Left lung (tissue), 10 donors: ENCODE data around the gene GARRE1. TPM values are rescaled to one million over a fixed set of nuclear protein-coding genes. Genes with fewer than 3 reads are reported as not detected.
A peak's percentile ranks its signal among the peaks of the same experiment; 100 is the strongest.

Experiments
- ATAC-seq: fragments of 200-7000 bp; cut with Tn5 transposase; one replicate; pipeline ENCODE4 v1.9.1; 2020; ENCODE audit warnings: moderate library complexity
- DNase-seq, 4 donors: peaks; one replicate each; pipeline ENCODE4 v3.0.0-alpha.2; 2013 to 2020
- H3K27ac ChIP-seq, 2 donors: fragments of 200-600 bp; sonication (generic) in 1 of 2; one replicate each; pipeline versions ENCODE4 v1.5.0 to v1.8.0; 2020 to 2021
- H3K27me3 ChIP-seq, 2 donors: fragments of 200-600 bp; sonication (generic) in 1 of 2; one replicate each; pipeline versions ENCODE4 v1.5.0 to v1.8.0; 2020 to 2021
- H3K36me3 ChIP-seq, 2 donors: fragments of 200-600 bp; sonication (generic) in 1 of 2; one replicate each; pipeline versions ENCODE4 v1.5.0 to v1.8.0; 2020 to 2021
- H3K4me1 ChIP-seq, 2 donors: fragments of 200-600 bp; one replicate each; pipeline ENCODE4 v1.8.0; 2021
- H3K4me3 ChIP-seq, 2 donors: fragments of 200-600 bp; sonication (generic) in 1 of 2; one replicate each; pipeline versions ENCODE4 v1.5.0 to v1.8.0; 2020 to 2021; ENCODE audit warnings: mild to moderate bottlenecking in 1 of 2
- H3K9me3 ChIP-seq, 2 donors: fragments of 200-600 bp; sonication (generic) in 1 of 2; one replicate each; pipeline versions ENCODE4 v1.5.0 to v1.8.0; 2020 to 2021
- CTCF ChIP-seq, 2 donors: fragments of 200-600 bp; sonication (generic) in 1 of 2; IDR thresholded peaks; one replicate each; pipeline versions ENCODE4 v1.5.0 to v1.8.0; 2021; ENCODE audit warnings: antibody characterized with exemption in 2 of 2
- intact Hi-C, 2 donors: fragments of 100-400 bp; cut with DNase I; formaldehyde crosslinking; loops; one replicate each; pipeline versions ENCODE4 v1.11.2 to v1.14.2; 2022
- polyA plus RNA-seq, 6 donors: library from polyadenylated mRNA; unstranded; fragments of 120-200 nt; gene quantifications; one replicate each; pipeline ENCODE4 v1.2.1, GENCODE V29; 2013; ENCODE audit not compliant: insufficient read length in 6 of 6
- total RNA-seq, 2 donors: library from RNA; stranded (reverse); fragmentation: NEBNext Ultra II Directional; extraction: Animal tissue kit (Norgen Biotek cat#: 25700); gene quantifications; one replicate each; pipeline ENCODE4 v1.2.1, GENCODE V29; 2021
- donor health status: DM: no; HTN: yes; CAD: no.
- donor health status: DM: no; HTN: no; CAD: no.

GARRE1 gene
- total and polyA plus RNA-seq, 8 donors = 26.2 to 45.2 (median 36.4) TPM

DNA sequence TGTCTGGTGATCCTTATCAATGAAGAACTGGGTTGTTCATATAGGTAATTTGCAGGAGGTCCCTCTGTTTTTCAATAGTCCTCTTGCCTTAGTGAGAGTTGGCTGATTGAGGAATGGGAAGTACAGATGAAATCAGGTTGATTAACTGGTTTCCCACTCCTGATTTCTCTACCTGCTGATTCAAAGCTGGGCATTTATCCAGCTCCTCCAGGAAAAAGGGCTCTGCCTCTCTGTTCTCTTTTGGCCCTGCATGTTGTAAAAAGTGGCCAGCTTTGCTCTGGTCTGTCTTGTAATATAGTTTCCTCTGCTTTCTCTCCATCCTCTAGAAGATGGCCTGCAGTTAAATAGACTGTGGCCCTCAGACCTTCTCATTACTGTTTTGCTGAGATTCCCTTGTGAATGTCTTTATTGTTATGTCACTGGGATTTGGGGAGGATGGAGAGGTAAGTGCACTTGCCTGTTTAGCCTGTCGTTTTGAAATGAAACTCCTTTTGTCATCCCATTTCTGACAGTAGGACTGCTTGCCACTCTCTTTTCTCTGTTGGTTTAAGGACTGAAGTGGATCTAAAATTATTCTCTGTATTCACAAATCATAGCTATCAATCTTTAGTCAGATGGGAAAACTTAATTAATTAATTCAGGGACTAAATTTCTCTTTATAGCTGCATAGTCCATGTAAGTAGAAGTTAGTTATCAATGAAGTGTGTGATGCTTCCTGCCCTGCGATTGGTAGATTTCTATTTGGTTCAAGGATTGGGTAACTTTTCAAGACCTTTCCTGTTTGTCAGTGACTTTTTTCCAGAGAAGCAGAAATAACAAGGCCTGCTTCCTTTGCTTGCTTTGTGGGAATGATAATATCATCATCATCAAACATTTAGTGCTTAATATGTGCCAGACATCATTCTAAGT is 28.5 kb downstream of the GARRE1 start:
- no peak overlapping the region for H3K4me3 ChIP-seq
- peaks cover 9% of the 10 kb centered on the region in 2 donors for H3K4me1 ChIP-seq
- no peaks in the 10 kb centered on the region for H3K9me3 ChIP-seq
- DNase-seq (no peak), ATAC-seq (peak; percentile 44)
- H3K27me3 ChIP-seq = no peaks in the 10 kb centered on the region
- no peak overlapping the region for H3K27ac ChIP-seq
- no peaks in the 10 kb centered on the region for H3K36me3 ChIP-seq
- no peak for TF ChIP-seq CTCF (IDR thresholded peaks at IDR 0.05)
- intact Hi-C loops = no loop called here

GRCh38 chr19:34284505-34284904 is 30.2 kb downstream of the GARRE1 start:
- Histone ChIP-seq H3K27ac (no peak overlapping the region), H3K4me3 (no peak overlapping the region), H3K9me3 (no peaks in the 10 kb centered on the region), H3K36me3 (no peaks in the 10 kb centered on the region), H3K27me3 (no peaks in the 10 kb centered on the region), H3K4me1 (peaks cover 9% of the 10 kb centered on the region in 2 donors)
- intact Hi-C loops = no loop called here
- TF ChIP-seq CTCF (IDR thresholded peaks at IDR 0.05) = no peak
- DNase-seq (no peak), ATAC-seq (no peak)

DNA sequence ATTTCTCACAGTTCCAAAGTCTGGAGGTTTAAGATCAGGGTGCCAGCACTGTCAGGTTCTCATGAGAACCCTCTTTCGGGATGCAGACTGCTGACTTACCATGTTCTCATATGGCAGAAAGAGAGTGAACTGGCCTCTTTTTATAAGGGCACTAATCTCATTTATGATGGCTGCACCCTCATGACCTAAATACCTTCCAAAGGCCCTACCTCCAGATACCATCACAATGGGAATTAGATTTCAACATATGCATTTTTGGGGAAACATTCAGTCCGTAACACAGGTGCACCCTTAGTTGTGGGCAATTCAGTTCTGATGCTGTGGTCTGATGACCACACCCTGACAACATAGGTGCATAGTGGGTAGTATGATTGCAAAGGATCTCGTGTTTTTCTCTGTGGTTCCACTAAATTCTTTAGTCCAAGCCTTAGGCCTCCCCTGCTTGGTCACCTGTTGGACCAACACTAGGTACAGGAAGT is 33.3 kb downstream of the GARRE1 start:
- Histone ChIP-seq H3K4me3 (no peak overlapping the region), H3K36me3 (no peaks in the 10 kb centered on the region), H3K4me1 (peaks cover 7 to 8% of the 10 kb centered on the region in 2 donors), H3K27me3 (no peaks in the 10 kb centered on the region), H3K27ac (no peak overlapping the region), H3K9me3 (no peaks in the 10 kb centered on the region)
- no peak for TF ChIP-seq CTCF (IDR thresholded peaks at IDR 0.05)
- DNase-seq (no peak), ATAC-seq (no peak)
- intact Hi-C loops = no loop called here

DNA sequence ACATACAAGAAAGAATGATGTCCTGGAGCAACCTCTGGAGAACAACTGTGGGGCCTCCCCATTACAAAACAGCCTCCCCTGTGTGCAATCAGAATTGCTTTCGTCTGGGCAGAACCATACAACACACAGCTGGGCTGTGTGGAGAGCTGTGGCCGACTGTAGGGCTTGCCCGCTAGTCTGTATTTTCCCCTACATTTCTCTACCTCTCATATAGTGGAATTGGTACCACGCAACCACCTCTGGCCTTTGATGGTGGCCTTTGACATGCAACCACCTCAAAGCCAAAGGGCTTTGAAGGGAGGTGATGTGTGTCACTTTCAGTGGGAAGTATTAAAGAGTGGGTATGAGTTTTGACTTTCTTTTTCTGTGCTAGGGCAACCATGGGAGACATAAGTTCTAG is 34.0 kb downstream of the GARRE1 start:
- Histone ChIP-seq H3K4me3 (no peak overlapping the region), H3K36me3 (no peaks in the 10 kb centered on the region), H3K9me3 (no peaks in the 10 kb centered on the region), H3K27me3 (no peaks in the 10 kb centered on the region), H3K4me1 (peaks cover under 1% of the 10 kb centered on the region in 2 donors), H3K27ac (no peak overlapping the region)
- DNase-seq = no peak
- ATAC-seq = no peak
- intact Hi-C loops = no loop called here
- no peak for TF ChIP-seq CTCF (IDR thresholded peaks at IDR 0.05)

- Histone ChIP-seq H3K27ac (no peak overlapping the region), H3K36me3 (no peaks in the 10 kb centered on the region), H3K9me3 (no peaks in the 10 kb centered on the region), H3K4me3 (no peak overlapping the region), H3K27me3 (no peaks in the 10 kb centered on the region), H3K4me1 (no peaks in the 10 kb centered on the region)
- TF ChIP-seq CTCF (IDR thresholded peaks at IDR 0.05) = no peak
- ATAC-seq (no peak), DNase-seq (no peak)
- intact Hi-C loops = no loop called here
Observed at GRCh38 chr19:34291235-34291634, 36.9 kb downstream of the GARRE1 start.
